AG04450 (cell line): Measurements from ENCODE around the gene RAPGEF1. TPM values are rescaled to one million over a fixed set of nuclear protein-coding genes. Genes with fewer than 3 reads are reported as not detected.

Experiments
- CTCF ChIA-PET: fragments of 300-600, 350-600 bp; formaldehyde crosslinking; extraction: SDS; loops from one replicate; lab custom pipeline; 2022; ENCODE audit warnings: antibody characterized with exemption, inconsistent platforms; lab: Charles Lee
- POLR2A ChIA-PET: fragments of 350-600 bp; formaldehyde crosslinking; extraction: SDS; loops from one replicate; lab custom pipeline; 2021; ENCODE audit warnings: antibody characterized with exemption, inconsistent platforms; lab: Yijun Ruan, JAX
- DNase-seq: peaks from one replicate; pipeline ENCODE4 v3.0.0-alpha.2; 2011; ENCODE audit warnings: low read depth, low spot score
- H3K27ac ChIP-seq: one replicate; pipeline ENCODE4 v1.5.1; 2012; ENCODE audit warnings: low read depth, low read length, control low read depth
- H3K27me3 ChIP-seq: one replicate; pipeline ENCODE4 v1.6.0; 2012; ENCODE audit warnings: low read length; ENCODE audit not compliant: control insufficient read depth, insufficient read depth
- H3K4me3 ChIP-seq: 2 replicates; pipeline ENCODE4 v1.5.1; 2011; ENCODE audit warnings: mild to moderate bottlenecking, low read depth, low read length, control low read depth
- H3K9me3 ChIP-seq: 2 replicates; pipeline ENCODE4 v1.5.1; 2012; ENCODE audit warnings: low read length; ENCODE audit not compliant: control insufficient read depth, insufficient read depth
- CTCF ChIP-seq: IDR thresholded peaks from 2 replicates; pipeline ENCODE4 v1.5.1; 2011; ENCODE audit warnings: low read depth, low read length, control low read depth, inconsistent platforms
- polyA plus RNA-seq: library from polyadenylated mRNA; depleted of rRNA; stranded (reverse); fragments of >200 nt; gene quantifications from 2 replicates; pipeline ENCODE4 v1.2.3, GENCODE V29; 2011

Gene RAPGEF1
- polyA plus RNA-seq, 1 experiment = 27.6 TPM

GRCh38 chr9:131735238-131736128 is 4.4 kb downstream of the RAPGEF1 start:
- no peak overlapping the region for H3K27ac ChIP-seq
- H3K4me3 ChIP-seq = no peak overlapping the region
- H3K9me3 ChIP-seq = no peaks in the 10 kb centered on the region; the same call in 1 of the 2 replicates
- ChIA-PET POLR2A (no interaction called here), CTCF (interaction anchor here (0.8 kb wide), 1 partner anchor 144 kb away, joined by 4 read pairs; no protein-coding TSS in a partner anchor)
- no peak for TF ChIP-seq CTCF
- H3K27me3 ChIP-seq = no peaks in the 10 kb centered on the region
- no peak for DNase-seq

GRCh38 chr9:131734781-131735180 is 5.1 kb downstream of the RAPGEF1 start:
- H3K27ac ChIP-seq = no peak overlapping the region
- no peak for TF ChIP-seq CTCF
- CTCF ChIA-PET = no interaction called here
- POLR2A ChIA-PET = no interaction called here
- DNase-seq = no peak
- no peaks in the 10 kb centered on the region; the same call in 1 of the 2 replicates for H3K9me3 ChIP-seq
- no peak overlapping the region for H3K4me3 ChIP-seq
- no peaks in the 10 kb centered on the region for H3K27me3 ChIP-seq

- Histone ChIP-seq H3K9me3 (no peaks in the 10 kb centered on the region; the same call in 1 of the 2 replicates), H3K27me3 (no peaks in the 10 kb centered on the region), H3K27ac (peak overlapping the region; percentile 75), H3K4me3 (no peak overlapping the region)
- TF ChIP-seq CTCF = no peak
- CTCF ChIA-PET = interaction anchor here (2.2 kb wide), 1 partner anchor 143 kb away, joined by 9 read pairs; no protein-coding TSS in a partner anchor
- no peak for DNase-seq
- POLR2A ChIA-PET = interaction anchor here (0.6 to 2.8 kb wide), 6 partner anchors 20 to 106 kb away, joined by 3 to 22 read pairs (median 4); no protein-coding TSS in a partner anchor
Observed at GRCh38 chr9:131734165-131734610, 5.7 kb downstream of the RAPGEF1 start.

- no peaks in the 10 kb centered on the region for H3K27me3 ChIP-seq
- peak overlapping the region; percentile 81 for H3K27ac ChIP-seq
- POLR2A ChIA-PET = interaction anchor here (0.6 to 2.8 kb wide), 8 partner anchors 19 to 105 kb away, joined by 3 to 22 read pairs (median 4); no protein-coding TSS in a partner anchor
- CTCF ChIA-PET = interaction anchor here (1.0 to 2.2 kb wide), 2 partner anchors 19 to 143 kb away, joined by 5 to 9 read pairs; no protein-coding TSS in a partner anchor
- peak; percentile 84 for DNase-seq
- no peak for TF ChIP-seq CTCF
- no peak overlapping the region for H3K4me3 ChIP-seq
- no peaks in the 10 kb centered on the region; the same call in 1 of the 2 replicates for H3K9me3 ChIP-seq
Observed at GRCh38 chr9:131733541-131734061, 6.3 kb downstream of the RAPGEF1 start.
